H1 (cell line): ENCODE results near the gene LRRC27. TPM values are rescaled to one million over a fixed set of nuclear protein-coding genes. Genes with fewer than 3 reads are reported as not detected.

Experiments
- CTCF ChIA-PET: fragments of 300-600 bp; sonication (Branson Sonifier 250); formaldehyde crosslinking; loops from one replicate; lab custom pipeline; 2021; ENCODE audit not compliant: partially characterized antibody; lab: Charles Lee
- POLR2A ChIA-PET: fragments of 300-600 bp; sonication (Branson Sonifier 250); formaldehyde crosslinking; loops from one replicate; lab custom pipeline; 2021; ENCODE audit warnings: inconsistent platforms; ENCODE audit not compliant: partially characterized antibody; lab: Charles Lee
- DNase-seq, 2 experiments: peaks; one replicate each; pipeline versions ENCODE4 v3.0.0 to v3.0.0-alpha.2; 2010 to 2022; ENCODE audit warnings: low spot score in 2 of 2, low read depth in 1 of 2, mixed read lengths in 1 of 2
- FAIRE-seq: peaks from 2 replicates; lab custom pipeline; 2011; peaks lifted over from hg19 to GRCh38; lab: Jason Lieb, UNC
- H2AFZ ChIP-seq: 2 replicates; pipeline ENCODE4 v1.8.1; 2012; ENCODE audit warnings: low read length, inconsistent platforms
- H2AK5ac ChIP-seq: 2 replicates; pipeline ENCODE4 v1.6.1; 2013; ENCODE audit warnings: low read depth, low read length
- H2BK120ac ChIP-seq: replicated peaks from 2 replicates; pipeline ENCODE3; 2013; ENCODE audit warnings: low read depth, low read length, inconsistent platforms
- H2BK12ac ChIP-seq: 2 replicates; pipeline ENCODE4 v1.6.1; 2013; ENCODE audit warnings: low read depth, low read length
- H2BK15ac ChIP-seq: 2 replicates; pipeline ENCODE4 v1.6.1; 2013; ENCODE audit warnings: low read length
- H2BK20ac ChIP-seq: 2 replicates; pipeline ENCODE4 v1.6.1; 2013; ENCODE audit warnings: low read length
- H2BK5ac ChIP-seq: 2 replicates; pipeline ENCODE4 v1.6.1; 2013; ENCODE audit warnings: low read depth, low read length
- H3K14ac ChIP-seq: 2 replicates; pipeline ENCODE4 v1.6.1; 2013; ENCODE audit warnings: inconsistent platforms; ENCODE audit not compliant: insufficient read length
- H3K18ac ChIP-seq: 2 replicates; pipeline ENCODE4 v1.6.1; 2013; ENCODE audit warnings: low read length; ENCODE audit errors: extremely low read depth
- H3K23ac ChIP-seq: 2 replicates; pipeline ENCODE4 v1.6.1; 2013; ENCODE audit warnings: inconsistent platforms; ENCODE audit not compliant: insufficient read length
- H3K23me2 ChIP-seq: 2 replicates; pipeline ENCODE4 v1.6.1; 2013; ENCODE audit warnings: low read depth, low read length
- H3K27ac ChIP-seq: 2 replicates; pipeline ENCODE4 v1.6.1; 2011; ENCODE audit warnings: low read depth, low read length, inconsistent platforms
- H3K27me3 ChIP-seq, 4 experiments: replicated peaks in 1 of 4; 1 replicate in 1 of 4; 2 replicates in 3 of 4; pipeline versions ENCODE4 v1.6.1 to v1.8.1; 2011 to 2013; ENCODE audit warnings: low read length in 3 of 4, mild to moderate bottlenecking in 3 of 4, inconsistent platforms in 2 of 4, mixed read lengths in 2 of 4, moderate library complexity in 1 of 4; ENCODE audit not compliant: control insufficient read depth in 3 of 4, insufficient read depth in 3 of 4; ENCODE audit errors: extremely low read depth in 1 of 4
- H3K36me3 ChIP-seq, 4 experiments: 2 replicates each; pipeline versions ENCODE4 v1.6.1 to v1.8.1; 2011 to 2013; ENCODE audit warnings: mild to moderate bottlenecking in 4 of 4, low read length in 3 of 4, moderate library complexity in 2 of 4, control low read depth in 1 of 4, inconsistent platforms in 1 of 4; ENCODE audit not compliant: insufficient read depth in 4 of 4, control insufficient read depth in 2 of 4
- H3K4ac ChIP-seq: replicated peaks from 2 replicates; pipeline ENCODE3; 2013; ENCODE audit warnings: low read length, low read depth, mixed read lengths, inconsistent platforms; ENCODE audit not compliant: insufficient read length
- H3K4me1 ChIP-seq, 4 experiments: replicated peaks in 1 of 4; 1 replicate in 1 of 4; 2 replicates in 3 of 4; pipeline versions ENCODE4 v1.6.1 to v1.8.1; 2011 to 2013; ENCODE audit warnings: low read length in 3 of 4, inconsistent platforms in 2 of 4, mixed read lengths in 1 of 4; ENCODE audit not compliant: insufficient read depth in 4 of 4, control insufficient read depth in 3 of 4
- H3K4me2 ChIP-seq, 2 experiments: 2 replicates each; pipeline versions ENCODE4 v1.6.1 to v1.8.1; 2011 to 2013; ENCODE audit warnings: low read depth in 2 of 2, low read length in 2 of 2, control low read depth in 1 of 2, inconsistent platforms in 1 of 2, mild to moderate bottlenecking in 1 of 2; ENCODE audit not compliant: insufficient read depth in 1 of 2
- H3K4me3 ChIP-seq, 4 experiments: fragments of 200-600, 300-600 bp in 1 of 4; sonication (generic), shearing (Covaris generic), sonication (Bioruptor Twin) in 1 of 4; 2 replicates each; pipeline versions ENCODE4 v1.5.1 to v1.8.1; 2011 to 2016; ENCODE audit warnings: low read length in 4 of 4, low read depth in 3 of 4, control low read depth in 2 of 4, inconsistent platforms in 2 of 4, mild to moderate bottlenecking in 2 of 4, mixed read lengths in 1 of 4, moderate library complexity in 1 of 4; ENCODE audit not compliant: insufficient read depth in 2 of 4; ENCODE audit errors: extremely low read depth in 1 of 4
- H3K56ac ChIP-seq: replicated peaks from 2 replicates; pipeline ENCODE3; 2013; ENCODE audit warnings: low read depth, mild to moderate bottlenecking, mixed read lengths, low read length, inconsistent platforms; ENCODE audit not compliant: insufficient read length
- H3K79me1 ChIP-seq: 2 replicates; pipeline ENCODE4 v1.6.1; 2013; ENCODE audit warnings: low read depth, low read length, control low read depth
- H3K79me2 ChIP-seq, 2 experiments: 2 replicates each; pipeline versions ENCODE4 v1.6.1 to v1.8.1; 2012 to 2013; ENCODE audit warnings: low read length in 2 of 2, mild to moderate bottlenecking in 2 of 2, inconsistent platforms in 1 of 2; ENCODE audit not compliant: insufficient read depth in 2 of 2, control insufficient read depth in 1 of 2
- H3K9ac ChIP-seq, 4 experiments: replicated peaks in 1 of 4; 1 replicate in 1 of 4; 2 replicates in 3 of 4; pipeline versions ENCODE4 v1.6.1 to v1.8.1; 2011 to 2013; ENCODE audit warnings: low read depth in 3 of 4, low read length in 3 of 4, control low read depth in 2 of 4, mild to moderate bottlenecking in 2 of 4, moderate library complexity in 2 of 4, inconsistent platforms in 1 of 4; ENCODE audit errors: extremely low read depth in 1 of 4
- H3K9me3 ChIP-seq, 2 experiments: 2 replicates each; pipeline versions ENCODE4 v1.6.1 to v1.8.1; 2012 to 2013; ENCODE audit warnings: mild to moderate bottlenecking in 2 of 2, moderate library complexity in 2 of 2, control low read depth in 1 of 2, inconsistent platforms in 1 of 2, low read depth in 1 of 2, low read length in 1 of 2, mixed read lengths in 1 of 2; ENCODE audit not compliant: insufficient read depth in 2 of 2
- H4K20me1 ChIP-seq, 2 experiments: replicated peaks in 1 of 2; 2 replicates each; pipeline versions ENCODE3 to v1.8.1; 2011 to 2013; ENCODE audit warnings: inconsistent platforms in 2 of 2, low read length in 2 of 2, mild to moderate bottlenecking in 1 of 2; ENCODE audit not compliant: insufficient read depth in 2 of 2, control insufficient read depth in 1 of 2
- H4K5ac ChIP-seq: 2 replicates; pipeline ENCODE4 v1.6.1; 2013; ENCODE audit warnings: low read length, low read depth, mixed read lengths, inconsistent platforms; ENCODE audit not compliant: insufficient read length
- H4K8ac ChIP-seq: 2 replicates; pipeline ENCODE4 v1.8.0; 2013; ENCODE audit warnings: mild to moderate bottlenecking, moderate library complexity, low read length, inconsistent platforms; ENCODE audit not compliant: insufficient read depth; ENCODE audit errors: extremely low read depth
- H4K91ac ChIP-seq: replicated peaks from 2 replicates; pipeline ENCODE3; 2013; ENCODE audit warnings: low read length, mixed read lengths, inconsistent platforms; ENCODE audit not compliant: insufficient read length
- CHD2 ChIP-seq: IDR thresholded peaks from 2 replicates; pipeline ENCODE4 v1.6.1; 2012; ENCODE audit warnings: low read length, improper control_type of control experiment
- FOSL1 ChIP-seq: IDR thresholded peaks from 2 replicates; pipeline ENCODE4 v1.6.1; 2011; ENCODE audit warnings: mild to moderate bottlenecking, low read depth, low read length, moderate library complexity; ENCODE audit not compliant: insufficient read depth
- GABPA ChIP-seq: IDR thresholded peaks from 2 replicates; pipeline ENCODE4 v1.6.1; 2011; ENCODE audit warnings: mild to moderate bottlenecking, low read length, moderate library complexity, borderline replicate concordance; ENCODE audit not compliant: insufficient read depth
- JUN ChIP-seq: IDR thresholded peaks from 2 replicates; pipeline ENCODE4 v1.6.1; 2011; ENCODE audit warnings: low read depth, mild to moderate bottlenecking, improper control_type of control experiment, low read length
- MAFK ChIP-seq: IDR thresholded peaks from 2 replicates; pipeline ENCODE4 v1.6.1; 2012; ENCODE audit warnings: low read depth, mild to moderate bottlenecking, improper control_type of control experiment, low read length
- PHF8 ChIP-seq: fragments of 200-600 bp; sonication (generic); conservative IDR thresholded peaks from 2 replicates; pipeline ENCODE4 v1.7.1; 2012; ENCODE audit warnings: low read depth, mild to moderate bottlenecking, inconsistent platforms, low read length, moderate library complexity
- SP2 ChIP-seq: IDR thresholded peaks from 2 replicates; pipeline ENCODE4 v1.6.1; 2012; ENCODE audit warnings: mild to moderate bottlenecking, low read length, inconsistent platforms
- TAF7 ChIP-seq: optimal IDR thresholded peaks from 2 replicates; pipeline ENCODE3; 2011; ENCODE audit warnings: low read depth, mild to moderate bottlenecking, inconsistent platforms, low read length, moderate library complexity, borderline replicate concordance
- ZNF274 ChIP-seq: IDR thresholded peaks from 2 replicates; pipeline ENCODE4 v1.7.0; 2012; ENCODE audit warnings: low read length, borderline replicate concordance; ENCODE audit errors: extremely low read depth
- WGBS, 2 experiments: shearing (Covaris generic) in 1 of 2; methylation state at CpG; one replicate each; pipeline versions ENCODE4 v1.1.6 to v1.1.7; 2013 to 2015; ENCODE audit warnings: low lambda C conversion rate in 2 of 2, mixed read lengths in 2 of 2, inconsistent platforms in 1 of 2, low coverage in 1 of 2, missing lambda C conversion rate in 1 of 2; ENCODE audit not compliant: insufficient replicate concordance in 2 of 2, insufficient coverage in 1 of 2, insufficient read length in 1 of 2; ENCODE audit errors: extremely low coverage in 1 of 2, missing lambda C conversion rate in 1 of 2; 5-methylcytosine and 5-hydroxymethylcytosine counted together
- polyA plus RNA-seq, 7 experiments: library from polyadenylated mRNA; depleted of rRNA in 3 of 7; stranded (reverse) in 5 of 7; unstranded in 2 of 7; fragments of >200 nt in 5 of 7; fragments of 200-250 nt in 2 of 7; gene quantifications; 1 replicate in 5 of 7; 2 replicates in 1 of 7; 4 replicates in 1 of 7; pipeline versions ENCODE4 v1.2.1 to v1.2.3, GENCODE V29; 2011 to 2013; ENCODE audit warnings: missing spikeins in 2 of 7, mixed read lengths in 2 of 7
- total RNA-seq: library from RNA; stranded (reverse); fragmentation: NEBNext Ultra II Directional; extraction: Animal tissue kit (Norgen Biotek cat#: 25700); gene quantifications from 2 replicates; pipeline ENCODE4 v1.2.1, GENCODE V29; 2021
- TF ChIP-seq, protein P1 (sequence below), 3 experiments: IDR thresholded peaks; 1 replicate in 2 of 3; 2 replicates in 1 of 3; pipeline versions ENCODE4 v1.5.1 to v1.6.1; 2011; ENCODE audit warnings: low read length in 3 of 3, mild to moderate bottlenecking in 3 of 3, inconsistent platforms in 2 of 3, low read depth in 1 of 3, moderate library complexity in 1 of 3; ENCODE audit not compliant: insufficient read depth in 1 of 3; ENCODE audit errors: control extremely low read depth in 1 of 3

The LRRC27 gene
- total and polyA plus RNA-seq, 2 of the 8 experiments (the other 6 are each of a cell fraction or from before 2014, with no cell fraction given), result 1.2 to 3.8 TPM

- ChIA-PET POLR2A (interaction anchor here (1.3 to 5.6 kb wide), 4 partner anchors 9 to 39 kb away, joined by 3 to 71 read pairs (median 14); partner anchors contain the start of gene PWWP2B), CTCF (interaction anchor here (0.9 to 3.2 kb wide), 11 partner anchors 12 to 49 kb away, joined by 3 to 28 read pairs (median 5); no protein-coding TSS in a partner anchor)
- H2BK120ac ChIP-seq, result no peak overlapping the region
- no peak overlapping the region for H2BK20ac ChIP-seq
- 94% methylated on average over 17 of the region's 17 CpGs; no CpG with 5 or more reads in 1 of the 2 experiments for WGBS, 2 experiments
- 0 out of 2 replicates have a peak overlapping the region, but pooled peaks have one; percentile 31 for H3K27ac ChIP-seq
- H3K4me1 ChIP-seq, result peaks cover 3 to 45% (median 34%) of the 10 kb centered on the region in 4 experiments
- H4K8ac ChIP-seq, result peak overlapping the region; percentile 8; the same call in 1 of the 2 replicates
- no peak overlapping the region for H2AK5ac ChIP-seq
- H3K4me2 ChIP-seq, result no peak overlapping the region
- peaks cover 0 to 3% of the 10 kb centered on the region in 2 experiments for H4K20me1 ChIP-seq
- H4K5ac ChIP-seq, result no peak overlapping the region
- no peaks in the 10 kb centered on the region for H3K9me3 ChIP-seq
- no peak for DNase-seq
- 0 out of 2 replicates have a peak overlapping the region, but pooled peaks have one; percentile 72 for H2BK15ac ChIP-seq
- peak overlapping the region; percentile 66; the same call in 1 of the 2 replicates for H2BK5ac ChIP-seq
- H3K4ac ChIP-seq, result no peak overlapping the region
- FAIRE-seq, result no peak
- no peak overlapping the region for H4K91ac ChIP-seq
- peak overlapping the region; percentile 98; the same call in 1 of the 2 replicates for H2BK12ac ChIP-seq
- no peak overlapping the region for H3K9ac ChIP-seq
- no peaks in the 10 kb centered on the region for H3K79me2 ChIP-seq
- H3K23ac ChIP-seq, result no peak overlapping the region
- no peak overlapping the region for H3K14ac ChIP-seq
- H3K18ac ChIP-seq, result peak overlapping the region; percentile 2; the same call in 1 of the 2 replicates
- H3K23me2 ChIP-seq, result no peaks in the 10 kb centered on the region
- no peaks in the 10 kb centered on the region for H3K27me3 ChIP-seq
- H3K56ac ChIP-seq, result no peak overlapping the region
- H3K4me3 ChIP-seq, result no peak overlapping the region
- peaks cover 0 to 8% (median 2%) of the 10 kb centered on the region in 4 experiments; a peak in 3 of 8 replicates for H3K36me3 ChIP-seq
- peaks cover 2% of the 10 kb centered on the region; the same call in 1 of the 2 replicates for H3K79me1 ChIP-seq
- H2AFZ ChIP-seq, result no peak overlapping the region
- TF ChIP-seq SP2, result no peak
- TF ChIP-seq FOSL1, result no peak
- no peak for TF ChIP-seq PHF8
- TF ChIP-seq TAF7, result no peak
- TF ChIP-seq GABPA, result no peak
- TF ChIP-seq MAFK, result no peak
- no peak for TF ChIP-seq ZNF274
- TF ChIP-seq, protein P1, sequence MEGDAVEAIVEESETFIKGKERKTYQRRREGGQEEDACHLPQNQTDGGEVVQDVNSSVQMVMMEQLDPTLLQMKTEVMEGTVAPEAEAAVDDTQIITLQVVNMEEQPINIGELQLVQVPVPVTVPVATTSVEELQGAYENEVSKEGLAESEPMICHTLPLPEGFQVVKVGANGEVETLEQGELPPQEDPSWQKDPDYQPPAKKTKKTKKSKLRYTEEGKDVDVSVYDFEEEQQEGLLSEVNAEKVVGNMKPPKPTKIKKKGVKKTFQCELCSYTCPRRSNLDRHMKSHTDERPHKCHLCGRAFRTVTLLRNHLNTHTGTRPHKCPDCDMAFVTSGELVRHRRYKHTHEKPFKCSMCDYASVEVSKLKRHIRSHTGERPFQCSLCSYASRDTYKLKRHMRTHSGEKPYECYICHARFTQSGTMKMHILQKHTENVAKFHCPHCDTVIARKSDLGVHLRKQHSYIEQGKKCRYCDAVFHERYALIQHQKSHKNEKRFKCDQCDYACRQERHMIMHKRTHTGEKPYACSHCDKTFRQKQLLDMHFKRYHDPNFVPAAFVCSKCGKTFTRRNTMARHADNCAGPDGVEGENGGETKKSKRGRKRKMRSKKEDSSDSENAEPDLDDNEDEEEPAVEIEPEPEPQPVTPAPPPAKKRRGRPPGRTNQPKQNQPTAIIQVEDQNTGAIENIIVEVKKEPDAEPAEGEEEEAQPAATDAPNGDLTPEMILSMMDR (IDR thresholded peaks at IDR 0.05; ENCODE audit: control extremely low read depth in 1 of 3, insufficient read depth in 1 of 3, low read depth in 1 of 3, low read length in 3 of 3), result no peak
- TF ChIP-seq JUN, result no peak
- no peak for TF ChIP-seq CHD2
These were observed 74.2 kb downstream of the LRRC27 start for GRCh38 chr10:132406181-132406580.
